Measurements from ENCODE around the gene PTX4. TPM values are rescaled to one million over a fixed set of nuclear protein-coding genes. Genes with fewer than 3 reads are reported as not detected.

Gene PTX4
- total and polyA plus RNA-seq, 2 donors (not counting 3 experiments of a cell fraction or from before 2014, with no cell fraction given): 0.31 TPM; not detected in 1

- no peaks in the 10 kb centered on the region for H3K4me1 ChIP-seq (ENCODE audit: control insufficient read depth, extremely low read depth, insufficient read depth, low read length)
- no peak overlapping the region for H3K4me3 ChIP-seq (replicated peaks in 1 of 3; ENCODE audit: insufficient read depth in 1 of 3, low read depth in 1 of 3, low read length in 3 of 3)
- FAIRE-seq: no peak
- no peaks in the 10 kb centered on the region for H4K20me1 ChIP-seq (replicated peaks; ENCODE audit: control insufficient read depth, extremely low read depth, insufficient read depth, low read length)
- no peak overlapping the region for H3K27ac ChIP-seq (ENCODE audit: insufficient read depth, low read depth, low read length)
- H3K4me2 ChIP-seq (ENCODE audit: insufficient read depth, low read length): no peak overlapping the region
- H2AFZ ChIP-seq (ENCODE audit: low read depth, low read length): no peak overlapping the region
- TF ChIP-seq FOS (IDR thresholded peaks at IDR 0.05; ENCODE audit: borderline replicate concordance, insufficient read depth, low read length) (no peak), GATA2 (IDR thresholded peaks at IDR 0.05; ENCODE audit: insufficient read depth, insufficient read length, low read depth, low read length) (no peak), CTCF (IDR thresholded peaks at IDR 0.05; ENCODE audit: extremely low read depth in 1 of 2, insufficient read depth in 1 of 2, low read depth in 1 of 2, low read length in 2 of 2) (no peak), POLR2A (IDR thresholded peaks at IDR 0.05; ENCODE audit: low read depth, low read length) (no peak), MYC (IDR thresholded peaks at IDR 0.05; ENCODE audit: low read depth, low read length) (no peak), JUN (IDR thresholded peaks at IDR 0.05; ENCODE audit: borderline replicate concordance, insufficient read depth, insufficient read length, low read depth) (no peak), EZH2 (IDR thresholded peaks at IDR 0.05; ENCODE audit: borderline replicate concordance, low read depth, low read length, severe bottlenecking) (no peak)
- TF ChIP-seq, protein P1, sequence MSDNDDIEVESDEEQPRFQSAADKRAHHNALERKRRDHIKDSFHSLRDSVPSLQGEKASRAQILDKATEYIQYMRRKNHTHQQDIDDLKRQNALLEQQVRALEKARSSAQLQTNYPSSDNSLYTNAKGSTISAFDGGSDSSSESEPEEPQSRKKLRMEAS (IDR thresholded peaks at IDR 0.05; ENCODE audit: insufficient read depth, insufficient read length): no peak
- H3K9ac ChIP-seq (replicated peaks; ENCODE audit: extremely low read depth, insufficient read depth, low read length): no peak overlapping the region
- no peaks in the 10 kb centered on the region for H3K9me1 ChIP-seq (replicated peaks; ENCODE audit: control insufficient read depth, extremely low read depth, insufficient read depth, low read length)
- CTCF ChIA-PET: interaction anchor here (0.6 to 1.2 kb wide), 3 partner anchors 9 to 30 kb away, joined by 3 to 5 read pairs (median 4); no protein-coding TSS in a partner anchor
- H3K9me3 ChIP-seq (replicated peaks; ENCODE audit: control insufficient read depth, insufficient read depth, low read length): no peaks in the 10 kb centered on the region
- BruUV-seq (replicated peaks): no TSS peak
- dilution Hi-C loops (cut with MboI; ENCODE audit: extremely low pct_ligation_motif_present, low sequenced_read_pairs) (no loop called here), intact Hi-C loops (cut with micrococcal nuclease) (no loop called here)
- H3K79me2 ChIP-seq (ENCODE audit: control insufficient read depth, insufficient read depth, low read length): no peaks in the 10 kb centered on the region
- POLR2A ChIA-PET: no interaction called here
- peaks cover 7 to 33% of the 10 kb centered on the region in 2 experiments for H3K36me3 ChIP-seq (ENCODE audit: control insufficient read depth in 2 of 2, extremely low read depth in 1 of 2, insufficient read depth in 2 of 2, low read length in 2 of 2)
- no peaks in the 10 kb centered on the region for H3K27me3 ChIP-seq (ENCODE audit: control insufficient read depth in 2 of 2, insufficient read depth in 2 of 2, low read length in 2 of 2)
- DNase-seq (ENCODE audit: low read depth, low spot score): no peak
These were observed 13.6 kb upstream of the PTX4 start for GRCh38 chr16:1502092-1503004.

Measured in endothelial cell of umbilical vein (primary cell).